ENCODE data around the gene PDE11A.

The PDE11A gene

DNA sequence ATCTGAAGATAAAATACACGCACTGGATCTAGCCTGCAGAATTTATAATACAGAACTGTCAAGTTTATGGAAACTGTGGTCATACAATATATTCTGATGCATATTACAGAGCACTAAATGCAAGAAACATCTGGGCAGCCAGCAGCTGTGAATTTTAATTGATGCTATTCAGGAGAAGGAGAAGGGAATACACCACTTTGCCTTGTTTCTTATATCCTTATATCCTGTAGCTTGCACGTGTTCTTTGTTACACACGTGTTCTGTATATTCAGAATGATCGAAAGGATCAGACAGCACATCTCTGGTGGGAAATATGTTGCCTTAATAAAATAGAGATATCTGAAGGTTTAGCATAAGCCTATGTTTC is 344.2 kb downstream of the PDE11A start:
- TF ChIP-seq ISL1 (CRISPR knock-in tag; IDR thresholded peaks at IDR 0.05) (no peak), CSDC2 (CRISPR knock-in tag; IDR thresholded peaks at IDR 0.05) (no peak), ZNF70 (CRISPR knock-in tag; IDR thresholded peaks at IDR 0.05) (no peak), GLIS3 (CRISPR knock-in tag; IDR thresholded peaks at IDR 0.05) (no peak), ARNTL (CRISPR knock-in tag; IDR thresholded peaks at IDR 0.05; ENCODE audit: borderline replicate concordance, low read depth) (no peak), TCF4 (CRISPR knock-in tag; IDR thresholded peaks at IDR 0.05; ENCODE audit: borderline replicate concordance) (no peak), ZFP30 (CRISPR knock-in tag; IDR thresholded peaks at IDR 0.05) (no peak), BACH2 (CRISPR knock-in tag; IDR thresholded peaks at IDR 0.05; ENCODE audit: borderline replicate concordance) (no peak), ZFP3 (CRISPR knock-in tag; IDR thresholded peaks at IDR 0.05) (no peak), OSR1 (CRISPR knock-in tag; IDR thresholded peaks at IDR 0.05) (no peak), SNAI2 (CRISPR knock-in tag; IDR thresholded peaks at IDR 0.05) (no peak), ZC3H10 (CRISPR knock-in tag; IDR thresholded peaks at IDR 0.05) (no peak), ESRRG (CRISPR knock-in tag; IDR thresholded peaks at IDR 0.05) (no peak), RARB (CRISPR knock-in tag; IDR thresholded peaks at IDR 0.05) (no peak), PATZ1 (CRISPR knock-in tag; IDR thresholded peaks at IDR 0.05; ENCODE audit: borderline replicate concordance) (no peak), PPARA (CRISPR knock-in tag; IDR thresholded peaks at IDR 0.05; ENCODE audit: borderline replicate concordance) (no peak)
- TF ChIP-seq, protein P1, sequence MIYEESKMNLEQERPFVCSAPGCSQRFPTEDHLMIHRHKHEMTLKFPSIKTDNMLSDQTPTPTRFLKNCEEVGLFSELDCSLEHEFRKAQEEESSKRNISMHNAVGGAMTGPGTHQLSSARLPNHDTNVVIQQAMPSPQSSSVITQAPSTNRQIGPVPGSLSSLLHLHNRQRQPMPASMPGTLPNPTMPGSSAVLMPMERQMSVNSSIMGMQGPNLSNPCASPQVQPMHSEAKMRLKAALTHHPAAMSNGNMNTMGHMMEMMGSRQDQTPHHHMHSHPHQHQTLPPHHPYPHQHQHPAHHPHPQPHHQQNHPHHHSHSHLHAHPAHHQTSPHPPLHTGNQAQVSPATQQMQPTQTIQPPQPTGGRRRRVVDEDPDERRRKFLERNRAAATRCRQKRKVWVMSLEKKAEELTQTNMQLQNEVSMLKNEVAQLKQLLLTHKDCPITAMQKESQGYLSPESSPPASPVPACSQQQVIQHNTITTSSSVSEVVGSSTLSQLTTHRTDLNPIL (CRISPR knock-in tag; IDR thresholded peaks at IDR 0.05; ENCODE audit: low read depth): no peak
- TF ChIP-seq, protein P2, sequence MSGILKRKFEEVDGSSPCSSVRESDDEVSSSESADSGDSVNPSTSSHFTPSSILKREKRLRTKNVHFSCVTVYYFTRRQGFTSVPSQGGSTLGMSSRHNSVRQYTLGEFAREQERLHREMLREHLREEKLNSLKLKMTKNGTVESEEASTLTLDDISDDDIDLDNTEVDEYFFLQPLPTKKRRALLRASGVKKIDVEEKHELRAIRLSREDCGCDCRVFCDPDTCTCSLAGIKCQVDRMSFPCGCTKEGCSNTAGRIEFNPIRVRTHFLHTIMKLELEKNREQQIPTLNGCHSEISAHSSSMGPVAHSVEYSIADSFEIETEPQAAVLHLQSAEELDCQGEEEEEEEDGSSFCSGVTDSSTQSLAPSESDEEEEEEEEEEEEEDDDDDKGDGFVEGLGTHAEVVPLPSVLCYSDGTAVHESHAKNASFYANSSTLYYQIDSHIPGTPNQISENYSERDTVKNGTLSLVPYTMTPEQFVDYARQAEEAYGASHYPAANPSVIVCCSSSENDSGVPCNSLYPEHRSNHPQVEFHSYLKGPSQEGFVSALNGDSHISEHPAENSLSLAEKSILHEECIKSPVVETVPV (CRISPR knock-in tag; IDR thresholded peaks at IDR 0.05): no peak
- TF ChIP-seq, protein P3, sequence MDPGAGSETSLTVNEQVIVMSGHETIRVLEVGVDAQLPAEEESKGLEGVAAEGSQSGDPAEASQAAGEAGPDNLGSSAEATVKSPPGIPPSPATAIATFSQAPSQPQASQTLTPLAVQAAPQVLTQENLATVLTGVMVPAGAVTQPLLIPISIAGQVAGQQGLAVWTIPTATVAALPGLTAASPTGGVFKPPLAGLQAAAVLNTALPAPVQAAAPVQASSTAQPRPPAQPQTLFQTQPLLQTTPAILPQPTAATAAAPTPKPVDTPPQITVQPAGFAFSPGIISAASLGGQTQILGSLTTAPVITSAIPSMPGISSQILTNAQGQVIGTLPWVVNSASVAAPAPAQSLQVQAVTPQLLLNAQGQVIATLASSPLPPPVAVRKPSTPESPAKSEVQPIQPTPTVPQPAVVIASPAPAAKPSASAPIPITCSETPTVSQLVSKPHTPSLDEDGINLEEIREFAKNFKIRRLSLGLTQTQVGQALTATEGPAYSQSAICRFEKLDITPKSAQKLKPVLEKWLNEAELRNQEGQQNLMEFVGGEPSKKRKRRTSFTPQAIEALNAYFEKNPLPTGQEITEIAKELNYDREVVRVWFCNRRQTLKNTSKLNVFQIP (CRISPR knock-in tag; IDR thresholded peaks at IDR 0.05; ENCODE audit: borderline replicate concordance, low read depth): no peak
- TF ChIP-seq, protein P4, sequence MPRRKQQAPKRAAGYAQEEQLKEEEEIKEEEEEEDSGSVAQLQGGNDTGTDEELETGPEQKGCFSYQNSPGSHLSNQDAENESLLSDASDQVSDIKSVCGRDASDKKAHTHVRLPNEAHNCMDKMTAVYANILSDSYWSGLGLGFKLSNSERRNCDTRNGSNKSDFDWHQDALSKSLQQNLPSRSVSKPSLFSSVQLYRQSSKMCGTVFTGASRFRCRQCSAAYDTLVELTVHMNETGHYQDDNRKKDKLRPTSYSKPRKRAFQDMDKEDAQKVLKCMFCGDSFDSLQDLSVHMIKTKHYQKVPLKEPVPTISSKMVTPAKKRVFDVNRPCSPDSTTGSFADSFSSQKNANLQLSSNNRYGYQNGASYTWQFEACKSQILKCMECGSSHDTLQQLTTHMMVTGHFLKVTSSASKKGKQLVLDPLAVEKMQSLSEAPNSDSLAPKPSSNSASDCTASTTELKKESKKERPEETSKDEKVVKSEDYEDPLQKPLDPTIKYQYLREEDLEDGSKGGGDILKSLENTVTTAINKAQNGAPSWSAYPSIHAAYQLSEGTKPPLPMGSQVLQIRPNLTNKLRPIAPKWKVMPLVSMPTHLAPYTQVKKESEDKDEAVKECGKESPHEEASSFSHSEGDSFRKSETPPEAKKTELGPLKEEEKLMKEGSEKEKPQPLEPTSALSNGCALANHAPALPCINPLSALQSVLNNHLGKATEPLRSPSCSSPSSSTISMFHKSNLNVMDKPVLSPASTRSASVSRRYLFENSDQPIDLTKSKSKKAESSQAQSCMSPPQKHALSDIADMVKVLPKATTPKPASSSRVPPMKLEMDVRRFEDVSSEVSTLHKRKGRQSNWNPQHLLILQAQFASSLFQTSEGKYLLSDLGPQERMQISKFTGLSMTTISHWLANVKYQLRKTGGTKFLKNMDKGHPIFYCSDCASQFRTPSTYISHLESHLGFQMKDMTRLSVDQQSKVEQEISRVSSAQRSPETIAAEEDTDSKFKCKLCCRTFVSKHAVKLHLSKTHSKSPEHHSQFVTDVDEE (CRISPR knock-in tag; IDR thresholded peaks at IDR 0.05): no peak
- no peak for ATAC-seq

- no peak for ATAC-seq
Observed at GRCh38 chr2:177727577-177728398, 344.8 kb downstream of the PDE11A start.

More at GRCh38 chr2:177727577-177728398, 344.8 kb downstream of the PDE11A start:
- TF ChIP-seq BACH2 (CRISPR knock-in tag; IDR thresholded peaks at IDR 0.05; ENCODE audit: borderline replicate concordance) (no peak), PPARA (CRISPR knock-in tag; IDR thresholded peaks at IDR 0.05; ENCODE audit: borderline replicate concordance) (no peak), ZNF8 (CRISPR knock-in tag; IDR thresholded peaks at IDR 0.05) (no peak), ISL1 (CRISPR knock-in tag; IDR thresholded peaks at IDR 0.05) (no peak), ZNF70 (CRISPR knock-in tag; IDR thresholded peaks at IDR 0.05) (no peak), ARNTL (CRISPR knock-in tag; IDR thresholded peaks at IDR 0.05; ENCODE audit: borderline replicate concordance, low read depth) (no peak), CSDC2 (CRISPR knock-in tag; IDR thresholded peaks at IDR 0.05) (no peak), ESRRG (CRISPR knock-in tag; IDR thresholded peaks at IDR 0.05) (no peak), TCF4 (CRISPR knock-in tag; IDR thresholded peaks at IDR 0.05; ENCODE audit: borderline replicate concordance) (no peak), ZNF565 (CRISPR knock-in tag; conservative IDR thresholded peaks at IDR 0.05; ENCODE audit: low read depth) (no peak), TOX (CRISPR knock-in tag; IDR thresholded peaks at IDR 0.05; ENCODE audit: borderline replicate concordance) (no peak)
- TF ChIP-seq, protein P1 (CRISPR knock-in tag; IDR thresholded peaks at IDR 0.05; ENCODE audit: low read depth): no peak
- TF ChIP-seq, protein P2 (CRISPR knock-in tag; IDR thresholded peaks at IDR 0.05): no peak
